GM12891 (cell line): ENCODE results near the gene PRAMEF14.
"Not testable (repeated sequence)": the region's sequence is repeated elsewhere in the genome, so short reads cannot be mapped to it uniquely, and the experiment has no call there.

Experiments used
- PAX5 ChIP-seq: IDR thresholded peaks from 2 replicates; pipeline ENCODE4 v1.6.1; 2011; ENCODE audit warnings: low read length, moderate library complexity, mild to moderate bottlenecking; ENCODE audit not compliant: insufficient read depth, severe bottlenecking
- POLR2A ChIP-seq: IDR thresholded peaks from 2 replicates; pipeline ENCODE4 v1.6.1; 2011; ENCODE audit warnings: low read depth, low read length, control low read depth
- POLR2AphosphoS5 ChIP-seq: IDR thresholded peaks from 2 replicates; pipeline ENCODE4 v1.6.1; 2011; ENCODE audit warnings: low read depth, low read length, control low read depth

GRCh38 chr1:13302197-13302596 is 44.7 kb downstream of the PRAMEF14 start:
- not testable (repeated sequence) for TF ChIP-seq POLR2A, POLR2AphosphoS5, PAX5
